K562 (cell line): ENCODE measurements around the gene RPRD1B. TPM values are rescaled to one million over a fixed set of nuclear protein-coding genes. Genes with fewer than 3 reads are reported as not detected.

ENCODE experiments used
- RB1 ChIP-seq: fragments of 450-650 bp; IDR thresholded peaks from 2 replicates; pipeline ENCODE4 v1.6.1; 2017; ENCODE audit warnings: low read depth, mild to moderate bottlenecking
- SRF ChIP-seq, 2 experiments: fragments of 250-450, 450-650 bp in 1 of 2; sonication (Bioruptor Pico) in 1 of 2; sonication (generic) in 1 of 2; formaldehyde crosslinking; IDR thresholded peaks; 2 replicates each; pipeline versions ENCODE4 v1.5.0 to v1.5.1; 2020 to 2022; ENCODE audit warnings: mild to moderate bottlenecking in 1 of 2, missing genetic modification reagents in 1 of 2
- SRSF3 ChIP-seq: fragments of 200-400 bp; formaldehyde crosslinking; IDR thresholded peaks from 2 replicates; pipeline ENCODE4 v1.6.1; 2016; ENCODE audit warnings: mild to moderate bottlenecking, low read length, moderate library complexity; ENCODE audit not compliant: insufficient read depth
- polyA plus RNA-seq, 8 experiments: library from polyadenylated mRNA; depleted of rRNA in 4 of 8; stranded (reverse) in 5 of 8; unstranded in 3 of 8; fragments of >200 nt; fragmentation: Nextera tagmentation in 2 of 8; fragmentation: Illumina TruSeq in 1 of 8; extraction: Ambion mirVana in 2 of 8; extraction: Trizol in 1 of 8; gene quantifications; 2 replicates each; pipeline versions ENCODE4 v1.2.1 to v1.2.3, GENCODE V29; 2011 to 2014; ENCODE audit warnings: inconsistent platforms in 1 of 8, missing spikeins in 1 of 8
- total RNA-seq, 7 experiments: library from RNA; depleted of rRNA in 6 of 7; stranded (reverse); fragments of >200 nt in 6 of 7; fragmentation: Illumina TruSeq in 2 of 7; extraction: Trizol in 2 of 7; gene quantifications; 2 replicates each; pipeline versions ENCODE4 v1.2.1 to v1.2.3, GENCODE V29; 2011 to 2021; ENCODE audit warnings: low replicate concordance in 1 of 7
- TF ChIP-seq, protein P1 (sequence below): fragments of 200-400 bp; formaldehyde crosslinking; IDR thresholded peaks from 2 replicates; pipeline ENCODE4 v1.6.1; 2017; ENCODE audit warnings: mild to moderate bottlenecking, low read depth, low read length, moderate library complexity
- TF ChIP-seq, protein P2 (sequence below), 2 experiments: fragments of 450-650 bp; IDR thresholded peaks; 2 replicates each; pipeline ENCODE4 v1.6.1; 2016; ENCODE audit warnings: mild to moderate bottlenecking in 2 of 2, borderline replicate concordance in 1 of 2, low read depth in 1 of 2, moderate library complexity in 1 of 2
- TF ChIP-seq, protein P3 (sequence below): fragments of 250-450 bp; sonication (Bioruptor Pico); IDR thresholded peaks from 2 replicates; pipeline ENCODE4 v1.5.0; 2021; ENCODE audit warnings: mild to moderate bottlenecking, borderline replicate concordance
- TF ChIP-seq, protein P4 (sequence below): IDR thresholded peaks from 2 replicates; pipeline ENCODE4 v1.6.1; 2011; ENCODE audit warnings: borderline replicate concordance, low read depth, mild to moderate bottlenecking, moderate library complexity, low read length; ENCODE audit not compliant: insufficient read depth, poor library complexity, severe bottlenecking

The RPRD1B gene
- total and polyA plus RNA-seq, 9 of the 15 experiments (the other 6 are each of a cell fraction or from before 2014, with no cell fraction given): 5.5 to 43.0 (median 24.4) TPM

DNA sequence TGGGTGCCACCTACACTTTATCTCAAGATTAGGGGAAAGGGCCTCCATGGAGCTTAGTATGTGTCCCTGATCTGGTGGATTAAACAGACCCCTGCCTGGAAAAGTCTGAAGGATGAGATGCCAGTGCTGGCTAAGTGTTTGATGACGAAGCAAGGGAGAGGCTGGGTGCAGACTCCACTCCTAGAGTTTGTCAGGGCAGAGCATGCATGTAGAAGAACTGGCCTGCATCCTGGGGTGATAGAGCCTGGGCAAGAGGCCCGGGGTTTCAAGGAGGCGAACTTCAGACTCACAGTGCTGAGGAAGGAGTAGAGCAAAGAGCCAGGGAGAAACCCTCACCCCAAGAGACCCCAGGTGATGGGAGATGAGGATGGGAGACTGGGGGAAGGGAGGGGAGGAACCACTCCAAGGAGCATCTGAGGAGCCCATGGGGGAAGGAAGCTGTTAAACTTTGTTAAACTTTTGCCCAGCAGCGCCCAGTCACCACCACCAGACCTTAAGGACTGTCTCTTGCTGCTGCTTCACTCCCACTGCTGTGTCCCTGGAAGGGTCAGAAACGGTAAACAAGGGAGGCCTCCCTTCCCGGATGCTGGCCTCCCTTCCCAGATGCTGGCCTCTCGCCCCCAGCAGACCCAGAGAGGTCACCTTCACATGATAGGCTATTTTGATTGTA is 61.6 kb downstream of the RPRD1B start (continued):
- TF ChIP-seq, protein P1, sequence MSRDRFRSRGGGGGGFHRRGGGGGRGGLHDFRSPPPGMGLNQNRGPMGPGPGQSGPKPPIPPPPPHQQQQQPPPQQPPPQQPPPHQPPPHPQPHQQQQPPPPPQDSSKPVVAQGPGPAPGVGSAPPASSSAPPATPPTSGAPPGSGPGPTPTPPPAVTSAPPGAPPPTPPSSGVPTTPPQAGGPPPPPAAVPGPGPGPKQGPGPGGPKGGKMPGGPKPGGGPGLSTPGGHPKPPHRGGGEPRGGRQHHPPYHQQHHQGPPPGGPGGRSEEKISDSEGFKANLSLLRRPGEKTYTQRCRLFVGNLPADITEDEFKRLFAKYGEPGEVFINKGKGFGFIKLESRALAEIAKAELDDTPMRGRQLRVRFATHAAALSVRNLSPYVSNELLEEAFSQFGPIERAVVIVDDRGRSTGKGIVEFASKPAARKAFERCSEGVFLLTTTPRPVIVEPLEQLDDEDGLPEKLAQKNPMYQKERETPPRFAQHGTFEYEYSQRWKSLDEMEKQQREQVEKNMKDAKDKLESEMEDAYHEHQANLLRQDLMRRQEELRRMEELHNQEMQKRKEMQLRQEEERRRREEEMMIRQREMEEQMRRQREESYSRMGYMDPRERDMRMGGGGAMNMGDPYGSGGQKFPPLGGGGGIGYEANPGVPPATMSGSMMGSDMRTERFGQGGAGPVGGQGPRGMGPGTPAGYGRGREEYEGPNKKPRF: no peak
- TF ChIP-seq, protein P2, sequence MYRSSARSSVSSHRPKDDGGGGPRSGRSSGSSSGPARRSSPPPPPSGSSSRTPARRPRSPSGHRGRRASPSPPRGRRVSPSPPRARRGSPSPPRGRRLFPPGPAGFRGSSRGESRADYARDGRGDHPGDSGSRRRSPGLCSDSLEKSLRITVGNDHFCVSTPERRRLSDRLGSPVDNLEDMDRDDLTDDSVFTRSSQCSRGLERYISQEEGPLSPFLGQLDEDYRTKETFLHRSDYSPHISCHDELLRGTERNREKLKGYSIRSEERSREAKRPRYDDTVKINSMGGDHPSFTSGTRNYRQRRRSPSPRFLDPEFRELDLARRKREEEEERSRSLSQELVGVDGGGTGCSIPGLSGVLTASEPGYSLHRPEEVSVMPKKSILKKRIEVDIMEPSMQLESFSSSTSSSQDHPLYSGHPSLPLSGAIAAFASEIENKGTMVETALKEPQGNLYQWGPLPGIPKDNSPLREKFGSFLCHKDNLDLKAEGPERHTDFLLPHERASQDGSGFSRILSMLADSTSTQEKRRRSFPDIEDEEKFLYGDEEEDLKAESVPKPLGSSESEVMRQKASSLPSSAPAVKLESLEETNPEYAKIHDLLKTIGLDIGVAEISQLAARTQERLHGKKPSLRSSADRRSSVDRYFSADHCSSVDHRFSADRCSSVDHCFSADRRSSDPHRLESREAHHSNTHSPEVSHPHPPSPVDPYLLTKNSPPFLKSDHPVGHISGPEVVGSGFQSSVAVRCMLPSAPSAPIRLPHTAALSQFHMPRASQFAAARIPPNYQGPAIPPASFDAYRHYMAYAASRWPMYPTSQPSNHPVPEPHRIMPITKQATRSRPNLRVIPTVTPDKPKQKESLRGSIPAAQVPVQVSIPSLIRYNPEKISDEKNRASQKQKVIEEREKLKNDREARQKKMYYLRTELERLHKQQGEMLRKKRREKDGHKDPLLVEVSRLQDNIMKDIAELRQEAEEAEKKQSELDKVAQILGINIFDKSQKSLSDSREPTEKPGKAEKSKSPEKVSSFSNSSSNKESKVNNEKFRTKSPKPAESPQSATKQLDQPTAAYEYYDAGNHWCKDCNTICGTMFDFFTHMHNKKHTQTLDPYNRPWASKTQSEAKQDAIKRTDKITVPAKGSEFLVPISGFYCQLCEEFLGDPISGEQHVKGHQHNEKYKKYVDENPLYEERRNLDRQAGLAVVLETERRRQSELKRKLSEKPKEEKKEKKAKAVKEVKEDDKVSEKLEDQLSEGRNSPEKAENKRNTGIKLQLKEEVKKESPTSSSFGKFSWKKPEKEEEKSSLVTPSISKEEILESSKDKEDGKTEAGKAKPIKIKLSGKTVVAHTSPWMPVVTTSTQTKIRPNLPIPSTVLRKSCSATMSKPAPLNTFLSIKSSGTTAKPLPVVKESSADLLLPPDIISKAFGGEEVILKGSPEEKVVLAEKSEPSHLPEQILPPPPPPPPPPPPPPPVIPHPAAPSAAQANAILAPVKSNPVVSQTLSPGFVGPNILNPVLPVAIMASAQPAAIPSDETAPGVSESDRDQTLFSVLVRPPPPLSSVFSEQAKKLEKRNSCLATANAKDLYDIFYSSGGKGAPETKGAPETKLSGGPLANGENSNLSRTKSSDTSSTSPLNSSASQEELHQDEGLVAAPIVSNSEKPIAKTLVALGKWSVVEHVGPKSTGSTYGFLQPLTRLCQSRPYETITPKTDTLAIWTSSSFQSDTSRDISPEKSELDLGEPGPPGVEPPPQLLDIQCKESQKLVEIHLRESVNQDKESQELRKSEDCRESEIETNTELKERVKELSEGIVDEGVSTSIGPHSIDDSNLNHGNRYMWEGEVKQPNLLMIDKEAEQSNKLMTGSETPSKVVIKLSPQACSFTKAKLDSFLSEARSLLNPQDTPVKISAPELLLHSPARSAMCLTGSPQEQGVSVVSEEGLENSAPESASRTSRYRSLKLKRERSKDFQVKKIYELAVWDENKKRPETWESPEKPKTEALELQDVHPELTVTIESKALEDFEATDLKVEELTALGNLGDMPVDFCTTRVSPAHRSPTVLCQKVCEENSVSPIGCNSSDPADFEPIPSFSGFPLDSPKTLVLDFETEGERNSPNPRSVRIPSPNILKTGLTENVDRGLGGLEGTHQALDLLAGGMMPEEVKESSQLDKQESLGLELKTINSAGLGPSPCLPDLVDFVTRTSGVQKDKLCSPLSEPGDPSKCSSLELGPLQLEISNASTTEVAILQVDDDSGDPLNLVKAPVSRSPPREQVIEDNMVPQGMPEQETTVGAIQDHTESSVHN (IDR thresholded peaks at IDR 0.05; ENCODE audit: borderline replicate concordance in 1 of 2, low read depth in 1 of 2): no peak
- TF ChIP-seq SRSF3: no peak
- TF ChIP-seq, protein P3, sequence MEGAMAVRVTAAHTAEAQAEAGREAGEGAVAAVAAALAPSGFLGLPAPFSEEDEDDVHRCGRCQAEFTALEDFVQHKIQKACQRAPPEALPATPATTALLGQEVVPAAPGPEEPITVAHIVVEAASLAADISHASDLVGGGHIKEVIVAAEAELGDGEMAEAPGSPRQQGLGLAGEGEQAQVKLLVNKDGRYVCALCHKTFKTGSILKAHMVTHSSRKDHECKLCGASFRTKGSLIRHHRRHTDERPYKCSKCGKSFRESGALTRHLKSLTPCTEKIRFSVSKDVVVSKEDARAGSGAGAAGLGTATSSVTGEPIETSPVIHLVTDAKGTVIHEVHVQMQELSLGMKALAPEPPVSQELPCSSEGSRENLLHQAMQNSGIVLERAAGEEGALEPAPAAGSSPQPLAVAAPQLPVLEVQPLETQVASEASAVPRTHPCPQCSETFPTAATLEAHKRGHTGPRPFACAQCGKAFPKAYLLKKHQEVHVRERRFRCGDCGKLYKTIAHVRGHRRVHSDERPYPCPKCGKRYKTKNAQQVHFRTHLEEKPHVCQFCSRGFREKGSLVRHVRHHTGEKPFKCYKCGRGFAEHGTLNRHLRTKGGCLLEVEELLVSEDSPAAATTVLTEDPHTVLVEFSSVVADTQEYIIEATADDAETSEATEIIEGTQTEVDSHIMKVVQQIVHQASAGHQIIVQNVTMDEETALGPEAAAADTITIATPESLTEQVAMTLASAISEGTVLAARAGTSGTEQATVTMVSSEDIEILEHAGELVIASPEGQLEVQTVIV (CRISPR knock-in tag): no peak
- no peak for TF ChIP-seq RB1
- no peak for TF ChIP-seq SRF (CRISPR knock-in tag; IDR thresholded peaks at IDR 0.05)
- TF ChIP-seq, protein P4, sequence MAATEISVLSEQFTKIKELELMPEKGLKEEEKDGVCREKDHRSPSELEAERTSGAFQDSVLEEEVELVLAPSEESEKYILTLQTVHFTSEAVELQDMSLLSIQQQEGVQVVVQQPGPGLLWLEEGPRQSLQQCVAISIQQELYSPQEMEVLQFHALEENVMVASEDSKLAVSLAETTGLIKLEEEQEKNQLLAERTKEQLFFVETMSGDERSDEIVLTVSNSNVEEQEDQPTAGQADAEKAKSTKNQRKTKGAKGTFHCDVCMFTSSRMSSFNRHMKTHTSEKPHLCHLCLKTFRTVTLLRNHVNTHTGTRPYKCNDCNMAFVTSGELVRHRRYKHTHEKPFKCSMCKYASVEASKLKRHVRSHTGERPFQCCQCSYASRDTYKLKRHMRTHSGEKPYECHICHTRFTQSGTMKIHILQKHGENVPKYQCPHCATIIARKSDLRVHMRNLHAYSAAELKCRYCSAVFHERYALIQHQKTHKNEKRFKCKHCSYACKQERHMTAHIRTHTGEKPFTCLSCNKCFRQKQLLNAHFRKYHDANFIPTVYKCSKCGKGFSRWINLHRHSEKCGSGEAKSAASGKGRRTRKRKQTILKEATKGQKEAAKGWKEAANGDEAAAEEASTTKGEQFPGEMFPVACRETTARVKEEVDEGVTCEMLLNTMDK: no peak
